ENCODE measurements around the gene SLC30A4.

GRCh38 chr15:45510758-45511280 is 11.7 kb downstream of the SLC30A4 start:
- no peak for TF ChIP-seq EZH2 (IDR thresholded peaks at IDR 0.05; ENCODE audit: low read length, unreplicated experiment)
- TF ChIP-seq, protein P1, sequence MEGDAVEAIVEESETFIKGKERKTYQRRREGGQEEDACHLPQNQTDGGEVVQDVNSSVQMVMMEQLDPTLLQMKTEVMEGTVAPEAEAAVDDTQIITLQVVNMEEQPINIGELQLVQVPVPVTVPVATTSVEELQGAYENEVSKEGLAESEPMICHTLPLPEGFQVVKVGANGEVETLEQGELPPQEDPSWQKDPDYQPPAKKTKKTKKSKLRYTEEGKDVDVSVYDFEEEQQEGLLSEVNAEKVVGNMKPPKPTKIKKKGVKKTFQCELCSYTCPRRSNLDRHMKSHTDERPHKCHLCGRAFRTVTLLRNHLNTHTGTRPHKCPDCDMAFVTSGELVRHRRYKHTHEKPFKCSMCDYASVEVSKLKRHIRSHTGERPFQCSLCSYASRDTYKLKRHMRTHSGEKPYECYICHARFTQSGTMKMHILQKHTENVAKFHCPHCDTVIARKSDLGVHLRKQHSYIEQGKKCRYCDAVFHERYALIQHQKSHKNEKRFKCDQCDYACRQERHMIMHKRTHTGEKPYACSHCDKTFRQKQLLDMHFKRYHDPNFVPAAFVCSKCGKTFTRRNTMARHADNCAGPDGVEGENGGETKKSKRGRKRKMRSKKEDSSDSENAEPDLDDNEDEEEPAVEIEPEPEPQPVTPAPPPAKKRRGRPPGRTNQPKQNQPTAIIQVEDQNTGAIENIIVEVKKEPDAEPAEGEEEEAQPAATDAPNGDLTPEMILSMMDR (conservative IDR thresholded peaks at IDR 0.05; ENCODE audit: low read depth, low read length): no peak
